Measurements from ENCODE around the gene LMNA.

Gene LMNA

DNA sequence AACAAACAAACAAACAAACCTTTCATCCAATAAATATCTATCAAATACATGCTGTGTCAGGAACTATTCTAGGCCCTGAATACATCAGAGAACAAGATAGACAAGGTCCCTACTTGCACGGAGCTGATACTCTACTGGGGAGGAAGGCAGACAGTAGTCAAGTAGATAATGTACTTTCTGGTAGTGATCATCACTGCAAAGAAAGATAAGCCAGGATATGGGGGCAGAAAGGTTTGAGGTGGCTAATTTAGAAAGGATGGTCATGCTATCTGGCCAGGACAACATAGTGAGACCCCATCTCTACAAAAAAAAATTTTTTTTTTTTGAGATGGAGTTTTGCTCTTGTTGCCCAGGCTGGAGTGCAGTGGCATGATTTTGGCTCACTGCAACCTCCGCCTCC, 22.9 kb upstream of the LMNA start:
- no peak for DNase-seq (ENCODE audit: low read depth)
- no peak overlapping the region for H3K4me3 ChIP-seq (ENCODE audit: low read length)
- TF ChIP-seq, protein P1, sequence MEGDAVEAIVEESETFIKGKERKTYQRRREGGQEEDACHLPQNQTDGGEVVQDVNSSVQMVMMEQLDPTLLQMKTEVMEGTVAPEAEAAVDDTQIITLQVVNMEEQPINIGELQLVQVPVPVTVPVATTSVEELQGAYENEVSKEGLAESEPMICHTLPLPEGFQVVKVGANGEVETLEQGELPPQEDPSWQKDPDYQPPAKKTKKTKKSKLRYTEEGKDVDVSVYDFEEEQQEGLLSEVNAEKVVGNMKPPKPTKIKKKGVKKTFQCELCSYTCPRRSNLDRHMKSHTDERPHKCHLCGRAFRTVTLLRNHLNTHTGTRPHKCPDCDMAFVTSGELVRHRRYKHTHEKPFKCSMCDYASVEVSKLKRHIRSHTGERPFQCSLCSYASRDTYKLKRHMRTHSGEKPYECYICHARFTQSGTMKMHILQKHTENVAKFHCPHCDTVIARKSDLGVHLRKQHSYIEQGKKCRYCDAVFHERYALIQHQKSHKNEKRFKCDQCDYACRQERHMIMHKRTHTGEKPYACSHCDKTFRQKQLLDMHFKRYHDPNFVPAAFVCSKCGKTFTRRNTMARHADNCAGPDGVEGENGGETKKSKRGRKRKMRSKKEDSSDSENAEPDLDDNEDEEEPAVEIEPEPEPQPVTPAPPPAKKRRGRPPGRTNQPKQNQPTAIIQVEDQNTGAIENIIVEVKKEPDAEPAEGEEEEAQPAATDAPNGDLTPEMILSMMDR (conservative IDR thresholded peaks at IDR 0.05; ENCODE audit: low read depth, low read length) = no peak

DNA sequence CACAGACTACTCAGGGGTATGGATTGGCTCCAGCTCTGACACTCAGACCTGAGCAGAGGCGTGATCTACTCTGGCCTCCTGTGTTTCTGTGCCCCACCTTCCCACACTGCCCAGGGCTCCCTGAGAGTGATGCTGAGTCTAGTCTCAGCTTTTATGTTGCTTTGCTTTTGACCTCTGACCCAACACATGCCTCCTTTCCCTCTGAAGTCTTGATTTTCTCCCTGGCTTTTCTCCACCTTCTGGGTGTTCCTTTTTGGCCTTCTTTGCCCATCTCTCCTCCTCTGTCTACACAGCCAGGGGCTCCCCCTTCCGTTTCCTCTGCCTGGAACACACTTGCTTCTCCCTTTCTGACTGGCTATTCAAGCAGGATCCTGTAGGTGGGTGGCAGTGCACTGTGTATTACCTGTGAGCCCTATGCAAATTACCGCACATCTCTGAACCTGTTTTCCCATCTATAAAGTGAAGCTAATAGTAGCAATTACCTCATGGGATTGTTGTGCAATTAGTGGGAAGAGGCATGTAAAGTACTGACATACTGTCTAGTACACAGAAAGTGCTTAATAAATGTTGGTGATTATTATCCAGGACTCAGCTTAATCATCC, 18.5 kb upstream of the LMNA start:
- H3K4me3 ChIP-seq (ENCODE audit: low read length) = no peak overlapping the region
- TF ChIP-seq, protein P1 (conservative IDR thresholded peaks at IDR 0.05; ENCODE audit: low read depth, low read length) = no peak
- no peak for DNase-seq (ENCODE audit: low read depth)

DNA sequence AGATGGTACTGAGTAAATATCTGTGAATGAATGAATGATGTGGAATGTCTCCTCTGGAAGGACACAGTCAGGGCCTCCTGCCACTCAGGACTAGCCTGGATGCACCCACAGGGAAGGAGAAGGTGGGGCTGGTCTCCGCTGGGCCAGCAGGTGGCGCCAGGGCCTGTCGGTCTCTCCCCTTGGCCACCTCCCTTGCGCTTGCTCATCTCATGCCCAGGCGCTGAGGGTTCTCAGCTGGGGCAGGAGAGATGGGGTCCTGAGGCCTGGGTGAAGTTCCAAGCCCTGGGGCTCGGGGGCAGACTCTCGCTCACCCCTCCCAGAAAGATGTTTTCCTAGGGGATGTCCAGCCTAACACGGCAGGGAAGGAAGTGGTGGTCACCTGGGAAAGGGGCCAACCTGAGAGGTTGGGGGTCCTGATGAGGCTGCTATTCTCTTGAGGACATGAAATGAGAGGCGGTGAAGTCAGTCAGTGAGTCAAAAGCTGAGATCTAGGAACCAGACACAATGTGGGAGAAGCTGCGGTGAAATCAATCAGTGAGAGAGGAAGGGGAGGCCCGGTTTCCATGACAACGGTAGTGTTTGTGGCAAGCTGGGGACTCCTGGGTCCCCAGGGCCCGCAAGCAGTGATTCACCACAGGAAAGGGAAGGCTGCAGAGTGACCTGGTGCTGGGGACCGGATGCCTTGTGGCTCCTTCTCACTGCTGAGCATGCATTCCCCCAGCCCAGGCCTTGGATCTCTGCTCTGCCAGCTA, 17.7 kb upstream of the LMNA start:
- H3K4me3 ChIP-seq (ENCODE audit: low read length) = no peak overlapping the region
- DNase-seq (ENCODE audit: low read depth) = no peak
- TF ChIP-seq, protein P1 (conservative IDR thresholded peaks at IDR 0.05; ENCODE audit: low read depth, low read length) = peak; percentile 97

DNA sequence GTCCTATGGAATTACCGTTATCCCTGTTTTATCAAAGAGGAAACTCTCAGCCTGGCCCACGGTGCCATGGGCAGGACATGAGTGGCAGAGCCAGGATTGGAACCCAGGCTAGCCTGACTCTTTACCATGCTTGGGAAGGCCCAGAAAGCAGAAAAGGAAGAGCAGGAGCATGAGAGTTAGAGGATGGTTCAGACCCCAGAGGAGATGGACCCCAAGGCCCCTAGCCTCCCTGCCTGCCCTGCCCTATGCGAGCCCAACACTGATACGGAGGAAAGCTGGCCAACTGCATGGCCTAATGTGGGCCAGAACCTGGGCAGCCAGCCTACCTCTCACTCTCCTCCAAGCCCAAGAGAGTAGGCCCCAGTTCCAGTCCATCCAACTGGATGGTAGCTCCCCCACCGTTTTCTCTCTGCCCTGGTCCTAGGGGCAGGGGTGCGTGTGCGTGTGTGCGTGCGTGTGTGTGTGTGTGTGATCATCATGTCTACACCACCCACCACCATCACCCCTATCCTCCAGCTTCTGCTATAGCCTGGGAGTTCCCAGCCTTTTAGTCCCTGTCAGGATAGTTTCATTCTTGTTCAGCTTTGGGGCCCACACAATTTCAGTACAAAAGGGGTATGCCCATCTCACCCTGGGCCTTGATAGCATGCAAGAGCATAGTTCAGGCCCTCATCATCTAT, 16.9 kb upstream of the LMNA start:
- TF ChIP-seq, protein P1 (conservative IDR thresholded peaks at IDR 0.05; ENCODE audit: low read depth, low read length) = no peak
- no peak overlapping the region for H3K4me3 ChIP-seq (ENCODE audit: low read length)
- DNase-seq (ENCODE audit: low read depth) = no peak

DNA sequence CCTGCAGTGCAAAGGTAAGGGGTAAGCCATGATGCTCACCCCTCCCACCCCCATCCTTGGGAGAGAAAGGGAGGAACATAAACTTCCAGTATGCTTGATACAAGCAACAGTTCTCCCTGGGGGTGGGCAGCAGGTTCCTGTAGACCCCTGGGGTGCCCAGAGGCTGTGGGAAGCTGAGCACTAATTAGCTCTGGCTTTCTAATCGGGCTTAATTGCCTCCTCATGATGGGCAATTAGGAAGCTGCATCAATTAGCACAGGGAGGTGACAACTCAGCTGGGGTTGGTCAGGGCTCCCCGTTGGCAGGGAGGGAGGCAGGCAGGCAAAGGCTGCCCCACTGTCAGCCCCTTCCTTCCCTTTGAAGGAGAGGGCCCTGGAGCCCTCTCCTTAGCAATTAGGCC, 15.7 kb upstream of the LMNA start:
- no peak for DNase-seq (ENCODE audit: low read depth)
- no peak overlapping the region for H3K4me3 ChIP-seq (ENCODE audit: low read length)
- TF ChIP-seq, protein P1 (conservative IDR thresholded peaks at IDR 0.05; ENCODE audit: low read depth, low read length) = no peak

DNA sequence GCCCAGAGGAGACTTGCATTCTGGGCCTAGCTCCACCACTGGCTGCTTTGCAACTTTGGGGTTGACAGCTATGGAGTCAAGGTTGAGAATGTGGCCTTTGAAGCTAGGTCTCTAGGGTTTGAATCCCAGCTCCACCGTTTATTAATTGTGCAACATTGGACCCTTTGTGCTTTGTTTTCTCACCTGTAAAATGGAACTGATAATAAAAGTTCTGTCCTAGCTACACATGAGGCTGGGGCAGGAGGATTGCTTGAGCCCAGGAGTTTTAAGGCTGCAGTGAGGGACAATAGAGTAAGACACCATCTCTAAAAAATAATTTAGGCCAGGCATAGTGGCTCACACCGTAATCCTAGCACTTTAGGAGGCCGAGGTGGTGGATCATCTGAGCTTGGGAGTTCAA, 15.2 kb upstream of the LMNA start:
- H3K4me3 ChIP-seq (ENCODE audit: low read length) = no peak overlapping the region
- no peak for DNase-seq (ENCODE audit: low read depth)
- TF ChIP-seq, protein P1 (conservative IDR thresholded peaks at IDR 0.05; ENCODE audit: low read depth, low read length) = no peak

Measured in retinal pigment epithelial cell (primary cell).